CD4-positive, alpha-beta T cell (primary cell): ENCODE results near the gene SPECC1. TPM values are rescaled to one million over a fixed set of nuclear protein-coding genes. Genes with fewer than 3 reads are reported as not detected.

Experiments used
- ATAC-seq: fragments of 200-7000 bp; cut with Tn5 transposase; one replicate; pipeline ENCODE4 v1.10.0; 2022; ENCODE audit warnings: mild to moderate bottlenecking; ENCODE audit not compliant: poor library complexity
- CTCF ChIA-PET: fragments of 350-600 bp; sonication (Branson Sonifier 250); formaldehyde crosslinking; loops from one replicate; lab custom pipeline; 2021; ENCODE audit warnings: antibody characterized with exemption, inconsistent platforms; lab: Charles Lee
- POLR2A ChIA-PET: fragments of 350-600 bp; sonication (Branson Sonifier 250); formaldehyde crosslinking; loops from one replicate; lab custom pipeline; 2021; ENCODE audit warnings: antibody characterized with exemption, inconsistent platforms; lab: Charles Lee
- DNase-seq, 14 experiments: peaks; one replicate each; pipeline ENCODE4 v3.0.0-alpha.2; 2013 to 2020; ENCODE audit warnings: mixed read lengths in 2 of 14
- H3K27ac ChIP-seq, 2 donors: one replicate each; pipeline versions ENCODE4 v1.5.1 to v1.7.0; 2013; ENCODE audit warnings: low read length in 2 of 2, low read depth in 1 of 2, mild to moderate bottlenecking in 1 of 2
- H3K27me3 ChIP-seq, 2 experiments: 1 replicate in 1 of 2; 2 replicates in 1 of 2; pipeline versions ENCODE4 v1.6.1 to v1.7.0; 2013; ENCODE audit warnings: low read length in 2 of 2, control low read depth in 1 of 2, mild to moderate bottlenecking in 1 of 2, moderate library complexity in 1 of 2; ENCODE audit not compliant: insufficient read depth in 2 of 2, control insufficient read depth in 1 of 2
- H3K36me3 ChIP-seq: one replicate; pipeline ENCODE4 v1.6.1; 2013; ENCODE audit warnings: low read length, control low read depth; ENCODE audit not compliant: insufficient read depth
- H3K4me1 ChIP-seq: one replicate; pipeline ENCODE4 v1.6.1; 2013; ENCODE audit warnings: low read length, control low read depth; ENCODE audit not compliant: insufficient read depth
- H3K4me3 ChIP-seq: one replicate; pipeline ENCODE4 v1.5.1; 2013; ENCODE audit warnings: mild to moderate bottlenecking, low read length, moderate library complexity
- H3K9me3 ChIP-seq, 2 experiments: 1 replicate in 1 of 2; 2 replicates in 1 of 2; pipeline versions ENCODE4 v1.6.1 to v1.7.0; 2013; ENCODE audit warnings: low read length in 2 of 2, mild to moderate bottlenecking in 2 of 2, control low read depth in 1 of 2, moderate library complexity in 1 of 2; ENCODE audit not compliant: control insufficient read depth in 1 of 2, insufficient read depth in 1 of 2
- H3K27ac Mint-ChIP-seq: one replicate; pipeline ENCODE4 v1.8.0; 2020; ENCODE audit warnings: mixed read lengths
- H3K27me3 Mint-ChIP-seq: one replicate; pipeline ENCODE4 v1.8.0; 2021; ENCODE audit warnings: mixed read lengths
- H3K36me3 Mint-ChIP-seq: one replicate; pipeline ENCODE4 v1.8.0; 2021; ENCODE audit warnings: low read depth, mixed read lengths
- H3K4me1 Mint-ChIP-seq: one replicate; pipeline ENCODE4 v1.8.0; 2021; ENCODE audit warnings: low read depth, mixed read lengths
- H3K4me3 Mint-ChIP-seq: one replicate; pipeline ENCODE4 v1.8.0; 2020; ENCODE audit warnings: mild to moderate bottlenecking, mixed read lengths
- H3K9me3 Mint-ChIP-seq: one replicate; pipeline ENCODE4 v1.8.0; 2020; ENCODE audit warnings: mixed read lengths
- intact Hi-C, 2 experiments: fragments of 100-400 bp; cut with DNase I in 1 of 2; cut with micrococcal nuclease in 1 of 2; formaldehyde crosslinking; loops; one replicate each; pipeline versions ENCODE4 v1.15.1 to v1.9.0; 2023 to 2025; cut with DNase I, micrococcal nuclease
- total RNA-seq, 174 experiments: library from RNA in 2 of 174; stranded (reverse) in 2 of 174; gene quantifications; one replicate each; pipeline ENCODE4 v1.2.3 and lab custom pipeline; 2021 to 2026
- TF ChIP-seq, protein P1 (sequence below): fragments of 200-600 bp; IDR thresholded peaks from one replicate; pipeline ENCODE4 v1.8.0; 2022; ENCODE audit warnings: antibody characterized with exemption, mild to moderate bottlenecking

SPECC1 gene
- total RNA-seq, 2 experiments from 2014 or later, result 4.3 to 4.4 TPM

DNA sequence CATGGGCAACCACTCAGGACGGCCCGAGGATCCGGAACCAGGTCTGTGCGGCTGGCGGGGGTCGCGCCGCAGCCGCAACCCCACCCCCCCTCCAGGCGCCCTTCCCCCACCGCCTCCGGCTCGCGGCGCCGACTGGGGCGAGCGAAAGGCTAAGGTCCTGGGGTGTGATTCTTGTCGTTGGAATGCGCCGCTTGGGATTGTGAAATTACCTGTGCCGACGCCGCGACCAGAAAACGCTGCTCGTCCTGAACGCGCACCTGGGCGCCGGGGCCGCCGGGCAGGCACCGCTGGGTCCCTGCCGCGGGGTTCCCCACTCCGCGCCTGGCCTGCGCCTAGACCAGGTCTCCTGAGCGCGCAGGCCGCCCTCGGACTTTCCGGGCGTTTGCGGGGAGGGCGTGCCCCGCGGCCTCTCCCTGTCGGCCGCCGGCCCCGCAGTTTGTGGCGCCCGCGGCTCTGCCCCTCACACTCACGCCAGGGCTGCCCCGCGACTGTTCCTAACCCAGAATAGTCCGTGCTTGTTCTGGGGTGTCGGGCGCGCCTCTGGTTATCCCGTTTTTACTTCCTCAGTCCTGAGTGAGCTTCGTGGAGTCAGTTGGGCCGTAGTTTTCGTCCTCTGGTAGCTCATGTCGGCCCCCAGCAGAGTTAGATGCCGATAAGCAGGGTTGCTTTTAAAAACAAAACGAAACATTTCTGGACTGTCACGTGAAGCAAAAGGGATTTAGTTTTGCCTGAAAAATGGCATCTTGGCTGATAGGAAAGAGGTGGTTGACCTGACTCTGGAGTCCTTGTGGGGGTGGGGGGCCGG is 147.2 kb downstream of the SPECC1 start:
- Mint-ChIP-seq H3K9me3 (no peaks in the 10 kb centered on the region), H3K4me1 (no peaks in the 10 kb centered on the region), H3K27me3 (no peaks in the 10 kb centered on the region), H3K27ac (no peak overlapping the region), H3K36me3 (no peaks in the 10 kb centered on the region), H3K4me3 (peak overlapping the region; percentile 87)
- TF ChIP-seq, protein P1, sequence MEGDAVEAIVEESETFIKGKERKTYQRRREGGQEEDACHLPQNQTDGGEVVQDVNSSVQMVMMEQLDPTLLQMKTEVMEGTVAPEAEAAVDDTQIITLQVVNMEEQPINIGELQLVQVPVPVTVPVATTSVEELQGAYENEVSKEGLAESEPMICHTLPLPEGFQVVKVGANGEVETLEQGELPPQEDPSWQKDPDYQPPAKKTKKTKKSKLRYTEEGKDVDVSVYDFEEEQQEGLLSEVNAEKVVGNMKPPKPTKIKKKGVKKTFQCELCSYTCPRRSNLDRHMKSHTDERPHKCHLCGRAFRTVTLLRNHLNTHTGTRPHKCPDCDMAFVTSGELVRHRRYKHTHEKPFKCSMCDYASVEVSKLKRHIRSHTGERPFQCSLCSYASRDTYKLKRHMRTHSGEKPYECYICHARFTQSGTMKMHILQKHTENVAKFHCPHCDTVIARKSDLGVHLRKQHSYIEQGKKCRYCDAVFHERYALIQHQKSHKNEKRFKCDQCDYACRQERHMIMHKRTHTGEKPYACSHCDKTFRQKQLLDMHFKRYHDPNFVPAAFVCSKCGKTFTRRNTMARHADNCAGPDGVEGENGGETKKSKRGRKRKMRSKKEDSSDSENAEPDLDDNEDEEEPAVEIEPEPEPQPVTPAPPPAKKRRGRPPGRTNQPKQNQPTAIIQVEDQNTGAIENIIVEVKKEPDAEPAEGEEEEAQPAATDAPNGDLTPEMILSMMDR, result no peak
- Histone ChIP-seq H3K4me3 (peak overlapping the region; percentile 59), H3K27me3 (no peaks in the 10 kb centered on the region), H3K36me3 (no peaks in the 10 kb centered on the region), H3K27ac (no peak overlapping the region), H3K9me3 (no peaks in the 10 kb centered on the region), H3K4me1 (peaks cover 18% of the 10 kb centered on the region)
- ChIA-PET CTCF (interaction anchor here (1.6 kb wide), 1 partner anchor 70 kb away, joined by 4 read pairs; no protein-coding TSS in a partner anchor), POLR2A (interaction anchor here (1.4 kb wide), 1 partner anchor 106 kb away, joined by 4 read pairs; no protein-coding TSS in a partner anchor)
- peak in 10 of 14 experiments; percentile 3 to 65 (median 17) for DNase-seq
- intact Hi-C loops, result loop anchor here in 1 of 2 experiments (10.0 kb wide), 1 partner anchor 1128 kb away; the partner anchor contains the start of gene MAP2K3
- peak; percentile 10 for ATAC-seq

GRCh38 chr17:20157001-20157310 is 147.8 kb downstream of the SPECC1 start:
- H3K9me3 ChIP-seq, result no peaks in the 10 kb centered on the region
- no peaks in the 10 kb centered on the region for H3K4me1 Mint-ChIP-seq
- no peaks in the 10 kb centered on the region for H3K36me3 ChIP-seq
- DNase-seq (peak in 1 of 14 experiments; percentile 27), ATAC-seq (no peak)
- CTCF ChIA-PET, result no interaction called here
- H3K27me3 ChIP-seq, result no peaks in the 10 kb centered on the region
- H3K36me3 Mint-ChIP-seq, result no peaks in the 10 kb centered on the region
- H3K27ac ChIP-seq, result no peak overlapping the region
- peaks cover 18% of the 10 kb centered on the region for H3K4me1 ChIP-seq
- TF ChIP-seq, protein P1, result no peak
- H3K27me3 Mint-ChIP-seq, result no peaks in the 10 kb centered on the region
- peak overlapping the region; percentile 59 for H3K4me3 ChIP-seq
- H3K4me3 Mint-ChIP-seq, result peak overlapping the region; percentile 87
- no peaks in the 10 kb centered on the region for H3K9me3 Mint-ChIP-seq
- no peak overlapping the region for H3K27ac Mint-ChIP-seq
- POLR2A ChIA-PET, result interaction anchor here (0.6 kb wide), 1 partner anchor 147 kb away, joined by 3 read pairs; no protein-coding TSS in a partner anchor
- intact Hi-C loops, result loop anchor here in 1 of 2 experiments (10.0 kb wide), 1 partner anchor 1128 kb away; the partner anchor contains the start of gene MAP2K3

DNA sequence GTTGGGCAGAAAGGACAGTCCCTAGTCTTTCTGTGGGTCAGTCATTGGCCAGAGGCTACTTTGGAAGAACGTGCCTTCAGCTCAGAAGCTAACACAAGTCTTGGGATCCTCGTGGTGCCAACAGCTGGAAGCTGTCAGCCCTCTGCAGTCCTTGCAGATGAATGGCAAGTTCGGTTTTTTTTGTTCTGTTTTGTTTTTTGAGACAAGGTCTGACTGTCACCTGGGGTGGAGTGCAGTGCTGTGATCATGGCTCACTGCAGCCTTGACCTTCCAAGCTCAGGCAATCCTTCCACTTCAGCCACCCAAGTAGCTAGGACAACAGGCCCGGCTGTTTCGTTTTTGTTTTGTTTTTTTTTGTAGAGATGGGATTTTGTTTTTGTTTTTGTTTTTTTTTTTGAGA is 149.4 kb downstream of the SPECC1 start:
- Mint-ChIP-seq H3K27ac (no peak overlapping the region), H3K9me3 (no peaks in the 10 kb centered on the region), H3K27me3 (no peaks in the 10 kb centered on the region), H3K36me3 (no peaks in the 10 kb centered on the region), H3K4me3 (no peak overlapping the region), H3K4me1 (no peaks in the 10 kb centered on the region)
- ATAC-seq (no peak), DNase-seq (no peak)
- Histone ChIP-seq H3K4me3 (no peak overlapping the region), H3K9me3 (no peaks in the 10 kb centered on the region), H3K27me3 (no peaks in the 10 kb centered on the region), H3K4me1 (peaks cover 18% of the 10 kb centered on the region), H3K36me3 (no peaks in the 10 kb centered on the region), H3K27ac (no peak overlapping the region)
- TF ChIP-seq, protein P1, result no peak
- POLR2A ChIA-PET, result no interaction called here
- CTCF ChIA-PET, result no interaction called here
- intact Hi-C loops, result loop anchor here in 1 of 2 experiments (10.0 kb wide), 1 partner anchor 1126 kb away; the partner anchor contains the start of gene MAP2K3
